ENCODE measurements around the gene KCNQ2.

GRCh38 chr20:63478346-63479302 is 6.2 kb upstream of the KCNQ2 start:
- TF ChIP-seq CTCF (conservative IDR thresholded peaks at IDR 0.05) (no peak), ZFX (IDR thresholded peaks at IDR 0.05) (no peak)
